ENCODE data around the gene LRRC3B. TPM values are rescaled to one million over a fixed set of nuclear protein-coding genes. Genes with fewer than 3 reads are reported as not detected.

Gene LRRC3B
- total RNA-seq, 4 donors from 2014 or later = 0.31 to 3.1 (median 1.7) TPM

- ATAC-seq = no peak
- Histone ChIP-seq H3K4me1 (peaks cover 0 to 30% (median 2%) of the 10 kb centered on the region in 3 donors), H3K36me3 (no peaks in the 10 kb centered on the region), H3K27ac (no peak overlapping the region), H3K9me3 (no peaks in the 10 kb centered on the region), H3K27me3 (no peaks in the 10 kb centered on the region), H3K4me3 (no peak overlapping the region)
- WGBS, 2 donors (ENCODE audit: low coverage in 1 of 2) = 53 to 67% methylated on average over 2 of the region's 2 CpGs
- no peak for TF ChIP-seq CTCF (IDR thresholded peaks at IDR 0.05)
- no peak for TF ChIP-seq POLR2AphosphoS5 (IDR thresholded peaks at IDR 0.05)
- TF ChIP-seq EP300 (IDR thresholded peaks at IDR 0.05) = no peak
- TF ChIP-seq POLR2A (IDR thresholded peaks at IDR 0.05) = no peak
These were observed 32.7 kb downstream of the LRRC3B start for GRCh38 chr3:26655231-26655630.

GRCh38 chr3:26657348-26657976, 34.9 kb downstream of the LRRC3B start:
- WGBS, 2 donors (ENCODE audit: low coverage in 1 of 2) = 51 to 82% methylated on average over 3 to 6 of the region's 6 CpGs
- no peaks in the 10 kb centered on the region for H3K36me3 ChIP-seq
- H3K9me3 ChIP-seq = no peaks in the 10 kb centered on the region
- ATAC-seq = no peak
- peaks cover 0 to 22% (median 0%) of the 10 kb centered on the region in 3 donors for H3K4me1 ChIP-seq
- no peak overlapping the region for H3K27ac ChIP-seq
- H3K4me3 ChIP-seq = no peak overlapping the region
- no peaks in the 10 kb centered on the region for H3K27me3 ChIP-seq
- TF ChIP-seq POLR2AphosphoS5 (IDR thresholded peaks at IDR 0.05) (no peak), CTCF (IDR thresholded peaks at IDR 0.05) (no peak), EP300 (IDR thresholded peaks at IDR 0.05) (no peak), POLR2A (IDR thresholded peaks at IDR 0.05) (no peak)

- WGBS, 2 donors (ENCODE audit: low coverage in 1 of 2) = 64 to 80% methylated on average over 3 of the region's 3 CpGs
- ATAC-seq = no peak
These were observed 45.6 kb downstream of the LRRC3B start for GRCh38 chr3:26668171-26668570.

GRCh38 chr3:26668696-26669095, 46.1 kb downstream of the LRRC3B start:
- Histone ChIP-seq H3K36me3 (no peaks in the 10 kb centered on the region), H3K9me3 (no peaks in the 10 kb centered on the region), H3K27ac (no peak overlapping the region), H3K27me3 (no peaks in the 10 kb centered on the region), H3K4me3 (no peak overlapping the region), H3K4me1 (no peaks in the 10 kb centered on the region)
- no peak for ATAC-seq
- TF ChIP-seq POLR2A (IDR thresholded peaks at IDR 0.05) = no peak
- TF ChIP-seq CTCF (IDR thresholded peaks at IDR 0.05) = no peak
- no peak for TF ChIP-seq EP300 (IDR thresholded peaks at IDR 0.05)
- no peak for TF ChIP-seq POLR2AphosphoS5 (IDR thresholded peaks at IDR 0.05)

More at GRCh38 chr3:26668171-26668570, 45.6 kb downstream of the LRRC3B start:
- Histone ChIP-seq H3K4me1 (no peaks in the 10 kb centered on the region), H3K27me3 (no peaks in the 10 kb centered on the region), H3K27ac (no peak overlapping the region), H3K4me3 (no peak overlapping the region), H3K36me3 (no peaks in the 10 kb centered on the region), H3K9me3 (no peaks in the 10 kb centered on the region)
- TF ChIP-seq POLR2AphosphoS5 (IDR thresholded peaks at IDR 0.05) (no peak), EP300 (IDR thresholded peaks at IDR 0.05) (no peak), POLR2A (IDR thresholded peaks at IDR 0.05) (no peak), CTCF (IDR thresholded peaks at IDR 0.05) (no peak)

GRCh38 chr3:26675336-26675735, 52.8 kb downstream of the LRRC3B start:
- Histone ChIP-seq H3K4me3 (no peak overlapping the region), H3K27me3 (no peaks in the 10 kb centered on the region), H3K36me3 (no peaks in the 10 kb centered on the region), H3K4me1 (no peaks in the 10 kb centered on the region), H3K9me3 (no peaks in the 10 kb centered on the region), H3K27ac (no peak overlapping the region)
- TF ChIP-seq EP300 (IDR thresholded peaks at IDR 0.05) (no peak), POLR2A (IDR thresholded peaks at IDR 0.05) (no peak), CTCF (IDR thresholded peaks at IDR 0.05) (no peak), POLR2AphosphoS5 (IDR thresholded peaks at IDR 0.05) (no peak)
- WGBS, 2 donors (ENCODE audit: low coverage in 1 of 2) = 85 to 93% methylated on average over 2 of the region's 2 CpGs
- ATAC-seq = no peak
